HL-60 (cell line): ENCODE data around the gene COL23A1.

Experiments
- DNase-seq, 2 experiments: peaks; one replicate each; pipeline ENCODE4 v3.0.0-alpha.2; 2010 to 2020; ENCODE audit warnings: low read depth in 1 of 2, low spot score in 1 of 2
- H3K27ac ChIP-seq: fragments of 250-450 bp; sonication (Bioruptor Pico); replicated peaks from 2 replicates; pipeline ENCODE4 v1.5.1; 2020; ENCODE audit warnings: mild to moderate bottlenecking, moderate library complexity
- H3K27me3 ChIP-seq: fragments of 250-450 bp; sonication (Bioruptor Pico); 2 replicates; pipeline ENCODE4 v1.5.1; 2021; ENCODE audit warnings: mild to moderate bottlenecking, moderate library complexity; ENCODE audit not compliant: insufficient read depth, poor library complexity, severe bottlenecking
- H3K4me3 ChIP-seq: replicated peaks from 2 replicates; pipeline ENCODE4 v1.5.1; 2011; ENCODE audit warnings: mild to moderate bottlenecking, control low read depth, low read length; ENCODE audit not compliant: insufficient read depth
- GABPA ChIP-seq: IDR thresholded peaks from 2 replicates; pipeline ENCODE4 v1.6.1; 2012; ENCODE audit warnings: low read depth
- POLR2AphosphoS5 ChIP-seq: IDR thresholded peaks from 2 replicates; pipeline ENCODE4 v1.6.1; 2012; ENCODE audit warnings: low read depth
- SPI1 ChIP-seq: IDR thresholded peaks from 2 replicates; pipeline ENCODE4 v1.6.1; 2012; ENCODE audit warnings: low read depth, mild to moderate bottlenecking, borderline replicate concordance
- TF ChIP-seq, protein P1 (sequence below): IDR thresholded peaks from one replicate; pipeline ENCODE4 v1.5.1; 2011; ENCODE audit warnings: low read length, control low read depth, inconsistent platforms; ENCODE audit not compliant: insufficient read depth
- TF ChIP-seq, protein P2 (sequence below): IDR thresholded peaks from 2 replicates; pipeline ENCODE4 v1.6.1; 2012; ENCODE audit warnings: low read depth; ENCODE audit not compliant: insufficient replicate concordance

Gene COL23A1

DNA sequence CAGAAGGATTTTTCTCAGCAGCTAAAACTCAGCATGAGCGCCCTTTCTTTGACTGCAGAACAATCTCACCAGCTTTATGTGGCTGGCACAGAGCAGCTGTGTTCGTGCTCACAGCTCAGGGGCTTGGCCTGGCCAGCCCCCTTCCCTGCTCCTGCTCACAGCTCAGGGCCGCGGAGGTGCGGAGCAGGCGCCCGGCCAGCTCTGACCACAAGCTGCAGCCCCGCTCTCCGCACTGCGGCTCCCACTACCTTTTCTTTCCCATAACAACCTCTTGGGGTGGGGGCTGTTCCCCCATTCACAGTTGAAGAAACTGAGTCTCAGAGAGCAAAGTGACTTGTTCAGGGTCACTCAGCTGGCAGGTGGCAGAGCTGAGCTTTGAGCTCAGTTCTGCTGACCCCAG, 323.6 kb downstream of the COL23A1 start:
- Histone ChIP-seq H3K27me3 (no peaks in the 10 kb centered on the region), H3K4me3 (no peak overlapping the region), H3K27ac (no peak overlapping the region)
- TF ChIP-seq, protein P1, sequence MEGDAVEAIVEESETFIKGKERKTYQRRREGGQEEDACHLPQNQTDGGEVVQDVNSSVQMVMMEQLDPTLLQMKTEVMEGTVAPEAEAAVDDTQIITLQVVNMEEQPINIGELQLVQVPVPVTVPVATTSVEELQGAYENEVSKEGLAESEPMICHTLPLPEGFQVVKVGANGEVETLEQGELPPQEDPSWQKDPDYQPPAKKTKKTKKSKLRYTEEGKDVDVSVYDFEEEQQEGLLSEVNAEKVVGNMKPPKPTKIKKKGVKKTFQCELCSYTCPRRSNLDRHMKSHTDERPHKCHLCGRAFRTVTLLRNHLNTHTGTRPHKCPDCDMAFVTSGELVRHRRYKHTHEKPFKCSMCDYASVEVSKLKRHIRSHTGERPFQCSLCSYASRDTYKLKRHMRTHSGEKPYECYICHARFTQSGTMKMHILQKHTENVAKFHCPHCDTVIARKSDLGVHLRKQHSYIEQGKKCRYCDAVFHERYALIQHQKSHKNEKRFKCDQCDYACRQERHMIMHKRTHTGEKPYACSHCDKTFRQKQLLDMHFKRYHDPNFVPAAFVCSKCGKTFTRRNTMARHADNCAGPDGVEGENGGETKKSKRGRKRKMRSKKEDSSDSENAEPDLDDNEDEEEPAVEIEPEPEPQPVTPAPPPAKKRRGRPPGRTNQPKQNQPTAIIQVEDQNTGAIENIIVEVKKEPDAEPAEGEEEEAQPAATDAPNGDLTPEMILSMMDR, result no peak
- TF ChIP-seq, protein P2, sequence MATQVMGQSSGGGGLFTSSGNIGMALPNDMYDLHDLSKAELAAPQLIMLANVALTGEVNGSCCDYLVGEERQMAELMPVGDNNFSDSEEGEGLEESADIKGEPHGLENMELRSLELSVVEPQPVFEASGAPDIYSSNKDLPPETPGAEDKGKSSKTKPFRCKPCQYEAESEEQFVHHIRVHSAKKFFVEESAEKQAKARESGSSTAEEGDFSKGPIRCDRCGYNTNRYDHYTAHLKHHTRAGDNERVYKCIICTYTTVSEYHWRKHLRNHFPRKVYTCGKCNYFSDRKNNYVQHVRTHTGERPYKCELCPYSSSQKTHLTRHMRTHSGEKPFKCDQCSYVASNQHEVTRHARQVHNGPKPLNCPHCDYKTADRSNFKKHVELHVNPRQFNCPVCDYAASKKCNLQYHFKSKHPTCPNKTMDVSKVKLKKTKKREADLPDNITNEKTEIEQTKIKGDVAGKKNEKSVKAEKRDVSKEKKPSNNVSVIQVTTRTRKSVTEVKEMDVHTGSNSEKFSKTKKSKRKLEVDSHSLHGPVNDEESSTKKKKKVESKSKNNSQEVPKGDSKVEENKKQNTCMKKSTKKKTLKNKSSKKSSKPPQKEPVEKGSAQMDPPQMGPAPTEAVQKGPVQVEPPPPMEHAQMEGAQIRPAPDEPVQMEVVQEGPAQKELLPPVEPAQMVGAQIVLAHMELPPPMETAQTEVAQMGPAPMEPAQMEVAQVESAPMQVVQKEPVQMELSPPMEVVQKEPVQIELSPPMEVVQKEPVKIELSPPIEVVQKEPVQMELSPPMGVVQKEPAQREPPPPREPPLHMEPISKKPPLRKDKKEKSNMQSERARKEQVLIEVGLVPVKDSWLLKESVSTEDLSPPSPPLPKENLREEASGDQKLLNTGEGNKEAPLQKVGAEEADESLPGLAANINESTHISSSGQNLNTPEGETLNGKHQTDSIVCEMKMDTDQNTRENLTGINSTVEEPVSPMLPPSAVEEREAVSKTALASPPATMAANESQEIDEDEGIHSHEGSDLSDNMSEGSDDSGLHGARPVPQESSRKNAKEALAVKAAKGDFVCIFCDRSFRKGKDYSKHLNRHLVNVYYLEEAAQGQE, result no peak
- no peak for TF ChIP-seq SPI1
- TF ChIP-seq GABPA, result no peak
- DNase-seq, result no peak

DNA sequence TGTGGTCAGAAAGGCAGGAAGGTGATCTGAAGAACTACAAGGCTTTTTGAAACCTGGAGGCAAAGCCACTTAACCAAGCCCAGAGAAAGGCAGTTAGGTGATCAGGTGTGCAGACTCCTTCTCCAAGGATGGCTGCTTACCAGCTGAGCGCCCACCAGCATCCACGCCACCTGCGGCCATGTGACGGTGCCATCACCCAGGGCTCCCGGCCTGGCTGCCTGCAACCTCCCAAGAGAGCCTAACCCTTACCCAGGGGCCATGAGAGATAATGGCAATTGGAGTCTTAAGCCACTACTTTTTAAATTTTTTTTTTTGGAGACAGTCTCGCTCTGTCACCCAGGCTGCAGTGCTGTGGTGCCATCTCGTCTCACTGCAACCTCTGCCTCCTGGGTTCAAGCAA, 324.4 kb downstream of the COL23A1 start:
- H3K27me3 ChIP-seq, result no peaks in the 10 kb centered on the region
- no peak for DNase-seq
- no peak overlapping the region for H3K27ac ChIP-seq
- H3K4me3 ChIP-seq, result no peak overlapping the region
- TF ChIP-seq, protein P1, result no peak
- TF ChIP-seq, protein P2, result no peak
- no peak for TF ChIP-seq GABPA

DNA sequence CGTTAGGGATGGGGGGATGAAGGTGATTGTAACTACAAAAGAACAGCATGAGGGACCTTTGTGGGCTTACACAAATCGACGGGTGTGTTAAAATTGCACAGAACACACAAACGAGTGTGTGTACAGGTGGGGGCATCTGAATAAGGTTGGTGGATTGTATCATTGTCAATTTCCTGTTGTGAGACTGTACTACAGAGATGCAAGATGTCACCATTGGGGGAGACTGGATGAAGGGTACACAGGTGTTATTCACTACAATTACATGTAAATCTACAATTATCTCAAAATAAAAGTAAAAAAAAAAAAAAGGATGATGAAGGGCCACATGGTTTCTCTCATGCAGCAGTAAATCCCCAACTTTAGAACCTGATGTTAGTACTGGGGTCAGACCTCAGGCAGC, 326.1 kb downstream of the COL23A1 start:
- no peaks in the 10 kb centered on the region for H3K27me3 ChIP-seq

More for the DNA sequence above, 326.1 kb downstream of the COL23A1 start:
- no peak overlapping the region for H3K27ac ChIP-seq
- DNase-seq, result no peak
- no peak overlapping the region for H3K4me3 ChIP-seq
- TF ChIP-seq, protein P2, result no peak
- TF ChIP-seq SPI1 (no peak), GABPA (no peak), POLR2AphosphoS5 (no peak)
- TF ChIP-seq, protein P1, result no peak
